ENCODE data around the gene PJA1. TPM values are rescaled to one million over a fixed set of nuclear protein-coding genes. Genes with fewer than 3 reads are reported as not detected.
A peak's percentile ranks its signal among the peaks of the same experiment; 100 is the strongest.

The PJA1 gene, protein sequence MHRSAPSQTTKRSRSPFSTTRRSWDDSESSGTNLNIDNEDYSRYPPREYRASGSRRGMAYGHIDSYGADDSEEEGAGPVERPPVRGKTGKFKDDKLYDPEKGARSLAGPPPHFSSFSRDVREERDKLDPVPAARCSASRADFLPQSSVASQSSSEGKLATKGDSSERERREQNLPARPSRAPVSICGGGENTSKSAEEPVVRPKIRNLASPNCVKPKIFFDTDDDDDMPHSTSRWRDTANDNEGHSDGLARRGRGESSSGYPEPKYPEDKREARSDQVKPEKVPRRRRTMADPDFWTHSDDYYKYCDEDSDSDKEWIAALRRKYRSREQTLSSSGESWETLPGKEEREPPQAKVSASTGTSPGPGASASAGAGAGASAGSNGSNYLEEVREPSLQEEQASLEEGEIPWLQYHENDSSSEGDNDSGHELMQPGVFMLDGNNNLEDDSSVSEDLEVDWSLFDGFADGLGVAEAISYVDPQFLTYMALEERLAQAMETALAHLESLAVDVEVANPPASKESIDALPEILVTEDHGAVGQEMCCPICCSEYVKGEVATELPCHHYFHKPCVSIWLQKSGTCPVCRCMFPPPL
- total RNA-seq (2014; rRNA removed; shearing (Covaris generic)) = 42.5 and 49.2 TPM in 2 replicates

DNA sequence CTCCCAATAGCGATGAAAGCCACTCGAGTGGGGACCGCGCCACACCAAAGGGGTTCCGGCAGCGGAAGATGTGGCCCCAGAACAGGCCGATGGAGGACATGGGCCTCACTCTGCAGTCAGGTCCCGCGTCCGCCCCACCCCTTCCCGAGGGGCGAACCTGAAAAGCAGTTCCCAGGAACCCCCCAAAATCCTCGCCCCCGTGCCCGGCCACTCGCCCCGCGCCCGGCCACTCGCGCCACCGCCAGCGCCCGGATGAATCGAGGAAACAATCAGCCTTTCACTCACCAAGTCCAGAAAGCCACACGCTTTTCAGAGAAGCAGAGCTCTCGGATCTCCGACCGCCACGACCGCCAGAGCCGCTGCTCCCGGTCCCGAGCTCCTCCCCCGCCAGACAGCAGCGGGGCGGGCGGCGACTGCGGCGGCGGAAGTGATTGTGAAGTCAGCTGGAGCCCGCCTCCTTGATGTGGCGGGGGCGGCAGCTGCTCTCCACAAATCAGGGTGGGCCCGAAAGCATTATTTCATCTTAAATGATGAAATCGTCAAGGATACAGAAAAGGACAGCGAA lies at the start of gene PJA1:
Gene PJA1 (minus strand): TSS at position 367 of the 565 bp plus-strand sequence. CDS start 2,380 bp downstream, outside the sequence.
- peak; percentile 75 for DNase-seq (ENCODE audit: low read depth)

DNA sequence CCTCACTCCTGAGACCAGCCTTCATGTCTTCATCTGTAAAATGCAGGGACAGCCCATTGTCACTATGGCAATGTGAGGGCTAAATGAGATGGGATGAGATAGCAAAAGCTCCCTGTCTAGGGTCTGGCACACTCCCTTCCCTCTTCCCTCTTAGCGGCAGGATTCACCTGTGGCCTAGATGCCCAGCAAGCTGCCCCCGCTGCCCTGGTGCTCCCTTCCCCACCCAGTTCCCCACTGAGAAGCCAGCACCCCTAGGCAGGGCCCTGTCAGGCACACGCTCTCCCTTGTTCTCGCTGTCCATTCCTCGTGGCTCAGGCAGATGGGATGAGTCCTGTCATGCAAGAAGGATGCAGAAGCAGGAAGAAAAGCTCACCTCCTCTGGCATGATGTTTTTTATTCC lies 49.2 kb upstream of the PJA1 start:
- DNase-seq (ENCODE audit: low read depth) = no peak

DNA sequence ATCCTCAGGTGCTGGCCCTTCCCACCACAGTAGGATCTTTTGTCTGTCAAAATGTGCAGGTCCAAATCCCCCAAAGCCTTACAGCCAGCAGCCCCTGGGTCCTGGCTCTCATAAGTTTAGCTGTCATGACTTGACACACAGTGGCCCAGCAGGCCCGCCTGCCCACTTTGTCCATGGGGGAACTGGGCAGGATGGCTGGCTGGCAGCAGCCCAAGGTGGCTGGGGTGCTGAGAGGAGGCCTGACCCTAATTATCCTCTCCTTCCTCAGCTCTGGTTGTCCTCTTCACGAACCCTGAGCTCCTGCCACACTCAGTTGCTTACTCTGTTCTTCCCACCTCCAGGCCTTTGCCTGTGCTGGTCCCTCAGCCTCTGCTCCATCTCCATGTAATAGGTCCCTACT lies 46.4 kb upstream of the PJA1 start:
- DNase-seq (ENCODE audit: low read depth) = no peak

DNA sequence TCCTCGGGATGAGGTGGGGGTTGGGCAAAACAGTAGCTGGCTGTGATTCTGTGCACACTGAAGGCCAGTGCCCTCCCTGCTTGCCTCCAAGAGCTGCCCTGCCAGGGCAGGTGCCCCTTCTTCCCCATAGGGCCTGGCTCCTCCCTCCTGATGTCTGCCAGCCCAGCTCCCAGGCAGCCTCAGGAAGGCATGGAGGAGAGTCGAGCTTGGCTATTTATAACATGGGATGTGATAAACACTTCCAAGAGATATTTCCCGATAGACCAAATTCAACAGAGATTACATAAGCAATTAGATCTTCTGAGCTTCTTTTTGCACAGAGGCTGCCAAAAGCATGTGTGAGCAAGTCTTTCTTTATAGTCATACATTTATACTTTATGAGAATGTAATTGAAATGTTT lies 45.3 kb upstream of the PJA1 start:
- no peak for DNase-seq (ENCODE audit: low read depth)

DNA sequence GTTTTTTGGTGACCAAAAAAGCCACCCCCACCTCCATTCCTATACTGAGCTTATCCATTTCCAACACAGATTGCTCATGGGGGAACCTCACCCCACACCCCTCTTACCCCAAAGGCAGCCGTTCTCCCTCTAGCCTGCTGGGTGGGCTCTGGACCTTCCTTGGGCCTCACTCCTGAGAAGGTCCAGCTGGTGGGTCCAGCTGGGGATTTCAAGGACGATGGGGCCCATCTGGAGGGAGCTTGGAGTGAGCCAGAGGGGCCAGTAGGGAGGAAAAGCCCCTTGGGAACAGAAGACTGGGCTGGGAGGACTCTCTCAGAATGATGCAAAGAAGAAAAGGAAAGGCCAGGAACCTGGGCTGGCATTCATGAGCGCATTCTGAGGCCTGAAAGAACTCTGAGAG lies 42.0 kb upstream of the PJA1 start:
- no peak for DNase-seq (ENCODE audit: low read depth)

DNA sequence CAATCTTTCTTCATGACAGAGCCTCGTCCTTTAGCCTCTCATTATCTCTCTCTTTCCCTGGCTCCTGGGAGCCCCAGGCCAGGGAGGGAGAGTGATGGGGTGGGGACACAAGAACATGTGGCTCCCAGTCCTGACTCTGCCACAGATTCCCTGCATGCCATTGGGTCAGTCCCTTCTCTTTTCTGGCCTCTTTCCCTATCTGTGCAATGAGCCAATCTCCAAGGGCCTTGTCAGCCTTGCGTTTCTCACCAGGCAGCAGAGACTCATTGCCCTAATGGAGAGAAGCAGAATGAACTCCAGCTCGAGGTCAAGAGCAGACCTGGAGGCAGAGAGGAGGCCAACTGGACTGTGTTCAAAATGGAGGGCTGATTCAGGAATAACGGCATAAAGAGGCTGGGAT lies 38.4 kb upstream of the PJA1 start:
- DNase-seq (ENCODE audit: low read depth) = no peak

DNA sequence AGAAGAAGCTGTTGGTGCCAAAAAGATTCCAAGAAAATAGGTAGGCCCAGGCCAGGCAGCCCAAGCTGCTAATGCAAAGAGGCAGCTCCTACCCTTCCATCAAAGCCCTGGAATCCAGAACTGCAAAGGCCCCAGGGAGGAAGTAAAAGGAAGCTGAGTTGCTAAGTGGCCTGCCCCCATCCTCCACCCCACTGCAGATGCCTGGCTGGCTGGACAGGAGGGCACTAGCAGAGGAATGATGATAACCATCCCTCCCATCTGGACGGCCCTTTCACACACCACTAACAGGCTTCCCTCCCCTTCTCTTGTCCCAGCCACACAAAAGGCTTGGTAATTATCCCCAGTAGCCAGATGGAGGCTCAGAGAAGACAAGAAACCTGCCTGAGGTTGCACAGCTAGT lies 32.4 kb upstream of the PJA1 start:
- DNase-seq (ENCODE audit: low read depth) = no peak

DNA sequence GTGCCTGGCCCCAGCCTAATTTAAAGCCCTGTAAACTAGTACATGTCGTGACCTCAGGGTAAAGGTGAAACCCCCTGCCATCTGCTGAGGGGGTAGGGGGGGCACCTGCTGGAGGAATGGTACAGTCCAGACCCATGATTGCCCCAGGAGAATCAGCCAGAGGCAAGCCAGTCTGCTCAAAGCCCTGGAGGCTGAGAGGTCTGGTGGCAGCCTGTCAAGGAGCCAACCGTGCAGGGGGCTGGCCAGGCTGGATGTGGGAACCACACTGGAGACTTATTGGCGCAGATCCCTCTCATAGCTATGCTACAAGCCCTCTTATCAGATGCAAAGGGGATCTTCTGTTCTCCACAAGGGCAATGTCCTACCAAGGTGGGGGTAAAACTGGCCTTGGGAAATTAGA lies 31.4 kb upstream of the PJA1 start:
- DNase-seq (ENCODE audit: low read depth) = no peak

DNA sequence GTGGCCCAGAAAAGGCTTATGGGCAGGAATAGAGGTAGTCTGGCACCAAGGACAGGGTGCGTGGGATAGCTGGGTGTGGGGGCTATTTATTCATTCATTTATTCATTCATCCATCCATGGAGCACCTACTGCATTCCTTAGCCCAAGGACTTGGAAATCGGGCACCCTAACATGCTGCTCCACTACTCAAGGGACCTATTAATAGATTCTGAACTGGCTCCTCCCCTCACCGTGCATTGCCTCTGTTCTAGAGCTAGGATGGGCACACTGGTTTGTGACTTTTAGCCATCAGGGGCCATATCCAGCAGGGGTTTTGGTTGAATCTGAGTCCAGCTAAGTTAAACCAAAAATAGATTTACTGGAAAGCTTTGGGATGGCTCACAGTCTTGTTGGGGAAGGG lies 30.6 kb upstream of the PJA1 start:
- no peak for DNase-seq (ENCODE audit: low read depth)

DNA sequence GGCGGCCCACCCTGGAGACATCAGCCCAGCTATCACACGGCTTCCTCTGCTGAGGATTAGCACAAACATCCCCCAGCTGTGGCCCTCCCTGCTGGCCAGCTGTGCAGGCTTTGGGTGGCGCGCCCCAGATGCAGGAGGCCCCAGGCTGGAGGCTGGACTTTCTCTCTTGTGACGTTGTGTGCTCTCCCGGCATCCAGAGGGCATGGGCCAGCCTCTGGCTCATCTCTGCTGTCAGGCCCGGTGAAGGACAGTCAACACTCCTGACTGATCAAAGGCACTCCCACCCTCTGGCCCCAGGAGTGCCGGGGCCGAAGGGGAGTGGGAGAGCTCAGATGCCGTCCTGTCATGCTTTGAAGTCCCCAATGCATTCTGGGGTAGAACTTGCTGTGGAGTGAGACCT lies 29.9 kb upstream of the PJA1 start:
- DNase-seq (ENCODE audit: low read depth) = no peak

DNA sequence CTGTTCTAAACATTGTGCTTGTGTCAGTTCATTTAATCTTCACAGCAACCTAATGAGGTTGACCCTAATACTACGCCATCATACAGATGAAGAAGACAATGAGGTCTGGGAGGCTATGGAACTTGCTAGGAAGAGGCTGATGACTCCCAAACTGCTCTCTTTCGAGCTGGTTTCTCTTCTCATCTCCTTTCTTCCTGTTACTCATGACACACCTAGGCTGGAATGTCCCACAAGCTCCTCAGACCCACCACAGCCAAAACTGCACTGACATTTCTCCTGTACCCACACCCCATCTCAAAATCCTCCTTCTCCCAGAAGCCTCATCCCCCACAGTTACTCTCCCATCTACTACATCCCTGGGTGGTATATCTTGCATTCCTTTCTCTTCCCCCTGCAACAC lies 27.4 kb upstream of the PJA1 start:
- no peak for DNase-seq (ENCODE audit: low read depth)

DNA sequence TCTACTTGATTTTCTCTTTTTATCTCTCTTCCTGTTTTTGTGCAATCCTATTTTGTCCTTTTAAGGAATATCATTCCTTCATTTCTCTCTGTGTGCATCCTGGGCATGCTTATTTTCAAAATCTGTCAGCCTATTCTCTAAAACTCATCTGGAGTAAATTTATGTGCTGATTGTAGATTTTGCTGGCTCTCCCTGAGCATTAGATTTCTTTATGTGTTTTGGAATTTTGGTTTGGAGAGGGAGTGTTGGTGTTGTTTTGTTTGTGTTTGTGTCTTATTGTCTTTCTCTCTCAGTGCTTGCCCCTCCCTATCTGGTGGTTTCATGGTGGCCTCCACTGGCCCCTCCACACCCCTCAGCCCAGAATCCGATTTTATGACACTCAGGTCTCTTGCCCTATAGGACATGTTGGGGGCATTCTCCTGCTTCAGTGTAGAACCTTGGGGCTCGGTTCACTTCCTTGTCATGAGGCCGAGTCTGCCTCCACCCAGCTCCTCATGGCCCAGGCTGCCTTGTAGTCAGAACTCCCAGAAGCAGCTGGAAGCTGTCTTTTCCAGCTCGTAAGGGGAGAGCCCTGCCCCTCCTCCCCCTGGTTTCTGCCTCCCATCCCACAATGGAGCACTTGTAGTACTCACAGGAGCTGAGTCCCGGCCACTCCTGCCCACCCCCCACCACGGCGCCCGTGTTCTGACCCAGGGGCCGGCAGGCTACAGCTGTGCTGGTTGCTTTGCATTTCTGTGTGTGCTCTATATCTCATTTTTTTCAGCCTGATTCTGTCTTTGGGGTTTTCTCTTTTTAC lies 24.5 kb upstream of the PJA1 start:
- DNase-seq (ENCODE audit: low read depth) = no peak

DNA sequence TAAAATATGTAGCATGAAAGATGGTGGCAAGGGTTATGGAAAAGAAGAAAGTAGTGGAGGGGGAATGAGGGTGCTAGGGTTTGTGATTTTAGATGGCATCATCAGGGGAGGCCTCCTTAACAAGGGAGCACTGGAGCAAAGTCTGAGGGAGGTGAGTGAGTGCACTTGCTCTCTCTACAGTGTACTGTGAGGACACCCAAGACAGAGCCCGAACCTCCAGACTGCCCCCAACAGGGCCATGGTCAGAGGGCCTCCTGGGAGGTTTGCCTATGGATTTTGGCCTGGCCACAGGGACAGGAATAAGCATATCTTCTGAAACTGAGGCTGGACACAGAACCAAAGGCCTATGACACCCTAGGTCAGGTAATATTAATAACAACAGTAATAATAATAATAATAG lies 21.4 kb upstream of the PJA1 start:
- no peak for DNase-seq (ENCODE audit: low read depth)

DNA sequence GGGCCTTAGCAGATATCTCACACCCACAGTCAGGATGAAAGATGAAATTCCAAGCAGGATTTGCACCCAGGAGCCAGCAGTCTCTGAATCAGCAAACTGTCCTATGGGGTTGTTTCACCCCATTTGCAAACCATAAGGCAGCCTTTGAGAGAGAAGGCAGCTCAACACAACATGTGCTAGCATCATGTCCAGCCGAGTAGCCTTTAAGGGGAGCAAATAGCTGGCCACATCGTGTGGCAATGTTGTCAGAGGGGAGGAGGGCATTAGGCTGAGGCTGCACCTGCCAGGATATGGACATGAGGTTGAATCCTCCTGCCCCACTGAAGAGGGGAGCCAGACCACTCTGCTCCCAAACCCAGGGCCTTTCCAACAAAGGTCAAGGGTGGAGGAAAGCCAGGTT lies 20.6 kb upstream of the PJA1 start:
- no peak for DNase-seq (ENCODE audit: low read depth)

DNA sequence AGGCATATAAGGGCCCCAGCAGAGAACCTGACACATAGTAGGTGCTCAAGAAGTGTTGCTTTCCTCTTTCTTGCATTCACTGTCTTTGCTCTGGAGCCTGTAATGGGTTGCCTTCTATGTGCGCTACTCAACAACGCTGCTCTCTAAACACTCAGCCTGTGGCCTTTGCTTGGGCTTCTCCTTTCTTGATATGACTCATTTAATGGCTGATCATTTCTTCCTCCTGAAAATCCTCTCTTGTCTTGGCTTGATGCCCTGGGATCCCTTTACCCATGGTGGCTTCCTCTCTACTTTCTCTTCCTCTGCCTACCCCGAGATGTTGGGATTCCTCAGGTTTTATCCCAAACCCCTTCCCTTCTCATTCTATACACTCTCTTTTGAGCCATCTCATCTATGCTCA lies 19.9 kb upstream of the PJA1 start:
- DNase-seq (ENCODE audit: low read depth) = no peak

DNA sequence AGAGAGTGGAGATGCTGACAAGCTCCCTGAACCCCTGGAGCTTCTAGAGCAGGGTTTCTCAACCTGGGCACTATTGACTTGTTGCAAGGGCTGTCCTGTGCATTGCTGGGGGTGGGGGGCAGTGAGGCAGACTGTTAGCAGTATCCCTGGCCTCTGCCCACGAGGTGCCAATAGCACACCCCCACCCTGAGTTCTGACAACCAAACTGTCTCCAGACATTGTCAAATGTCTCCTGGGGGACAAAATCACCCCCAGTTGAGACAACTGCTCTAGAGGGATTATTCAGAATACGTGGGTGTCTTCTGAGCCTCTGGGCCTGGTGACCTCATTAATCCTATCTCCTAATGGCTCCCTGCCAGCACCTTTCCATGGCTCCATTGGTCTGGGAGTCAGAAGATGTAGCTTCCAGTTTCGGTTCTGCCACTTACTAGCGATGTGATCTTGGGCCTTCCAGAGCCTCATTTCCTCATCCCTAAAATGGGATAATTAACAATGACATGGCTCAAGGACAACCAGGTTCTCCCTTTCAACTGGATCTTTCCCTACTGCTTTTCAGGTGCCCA lies 17.6 kb upstream of the PJA1 start:
- peak; percentile 59 for DNase-seq (ENCODE audit: low read depth)

DNA sequence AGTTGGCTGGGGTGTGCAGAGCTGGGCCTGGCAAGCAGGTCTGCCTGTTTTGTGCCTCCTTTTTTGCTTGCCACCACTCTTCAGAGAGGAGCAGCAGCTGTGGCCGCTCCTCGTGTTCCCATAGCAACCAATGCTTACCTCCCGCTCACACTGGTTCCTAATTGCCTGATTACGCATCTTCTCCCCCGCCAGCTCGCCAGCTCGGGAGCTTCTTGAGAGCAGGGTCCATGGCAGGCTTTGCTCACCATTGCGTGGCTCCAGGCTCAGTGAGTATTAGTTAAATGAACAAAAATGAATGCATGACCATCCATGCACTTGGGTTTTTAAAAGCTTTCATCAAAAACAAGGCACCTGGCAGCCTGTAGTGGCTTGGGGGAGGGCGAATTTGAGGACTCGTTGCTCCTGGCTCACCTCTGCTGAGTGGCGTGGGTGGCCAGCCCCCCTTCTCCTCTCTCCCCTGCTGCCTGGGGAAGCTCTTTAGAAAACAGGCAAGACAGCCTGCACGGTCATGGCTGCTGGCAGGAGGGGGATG lies 14.2 kb upstream of the PJA1 start:
- DNase-seq (ENCODE audit: low read depth) = no peak

DNA sequence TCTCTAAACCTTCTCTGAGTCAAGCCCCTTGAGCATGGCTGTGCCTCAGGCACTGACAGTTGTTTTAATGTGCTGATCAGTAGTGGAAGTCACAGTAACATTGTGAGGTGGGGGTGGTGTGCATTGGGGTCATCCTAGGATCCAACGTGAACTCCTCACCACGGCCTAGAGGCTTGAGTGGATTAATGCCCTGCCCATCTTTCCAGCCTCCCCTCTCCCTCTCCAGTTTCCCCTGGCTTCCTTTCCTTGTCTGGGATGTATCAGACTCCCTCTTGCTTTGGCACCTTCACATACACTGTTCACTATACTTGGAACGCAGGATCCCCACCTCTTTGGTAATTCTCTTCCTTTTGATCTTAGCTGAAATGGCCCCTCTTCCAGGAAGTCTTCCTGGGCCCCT lies 13.3 kb upstream of the PJA1 start:
- no peak for DNase-seq (ENCODE audit: low read depth)

DNA sequence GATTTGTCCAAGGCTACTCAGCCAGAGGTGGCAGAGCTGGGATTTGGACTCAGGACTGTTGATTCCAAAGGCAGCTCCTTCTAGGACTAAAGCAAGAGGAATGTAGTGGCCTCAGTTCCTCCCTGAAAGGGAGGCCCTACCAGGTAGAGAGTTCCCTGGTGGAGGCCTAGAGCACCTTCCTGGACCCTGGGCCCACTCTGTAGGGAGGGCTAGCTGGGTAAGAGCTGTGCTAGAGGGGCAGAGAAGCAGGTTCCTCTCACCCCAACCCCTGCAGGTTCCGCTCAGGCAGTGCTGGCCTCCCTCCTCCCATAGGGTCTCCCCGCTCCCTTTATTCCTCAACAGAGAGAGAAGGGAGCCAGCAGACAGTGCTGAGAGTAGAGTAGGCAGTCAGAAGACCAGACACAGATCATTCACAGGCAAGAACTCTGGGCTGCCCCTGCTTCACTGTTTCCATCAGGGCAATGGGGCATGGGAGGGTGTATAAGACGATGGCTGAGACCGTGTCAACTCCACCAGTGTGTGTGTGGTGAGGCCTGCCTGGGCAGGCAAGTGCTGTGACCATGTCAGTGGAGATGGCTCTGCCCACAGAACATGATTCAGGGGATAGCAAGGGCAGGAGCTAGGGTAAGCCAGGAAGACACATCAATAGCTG lies 12.4 kb upstream of the PJA1 start:
- DNase-seq (ENCODE audit: low read depth) = no peak

DNA sequence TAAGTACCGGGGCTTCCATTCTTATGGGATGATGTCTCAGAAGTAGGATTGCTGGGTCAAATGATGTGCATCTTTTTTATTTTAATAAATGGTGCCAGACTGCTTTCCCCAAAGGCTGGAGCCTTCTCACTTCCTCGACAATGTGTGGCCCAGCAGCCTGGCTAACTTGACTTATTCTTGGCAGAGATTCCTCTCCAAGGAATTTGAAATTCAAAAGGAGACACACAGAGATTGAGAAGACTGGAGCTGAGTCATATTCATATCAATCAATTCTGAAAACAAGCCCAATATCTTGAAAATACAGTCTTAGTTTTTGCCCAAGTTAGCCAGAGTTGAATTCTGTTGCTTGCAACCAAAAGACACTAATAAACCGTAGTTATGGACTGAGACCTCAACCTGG lies 10.8 kb upstream of the PJA1 start:
- DNase-seq (ENCODE audit: low read depth) = no peak

DNA sequence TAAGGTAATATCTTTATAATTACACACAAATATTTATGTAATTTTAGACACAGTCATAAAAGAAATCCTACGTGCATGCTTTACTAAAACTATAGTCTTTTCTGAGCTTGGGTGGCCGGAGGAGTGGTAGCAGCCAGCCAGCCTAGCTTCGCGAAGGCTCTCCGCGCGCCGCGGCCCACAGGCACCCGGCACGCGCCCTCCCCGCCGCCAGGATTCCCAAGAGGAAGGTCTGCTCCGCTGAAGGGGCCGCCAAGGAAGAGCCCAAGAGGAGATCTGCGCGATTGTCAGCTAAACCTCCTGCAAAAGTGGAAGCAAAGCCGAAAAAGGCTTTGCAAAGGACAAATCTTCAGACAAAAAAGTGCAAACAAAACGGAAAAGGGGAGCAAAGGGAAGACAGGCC lies 8.7 kb upstream of the PJA1 start:
- no peak for DNase-seq (ENCODE audit: low read depth)

Data from RPMI7951 (cell line).